NCI-H226 (cell line): ENCODE measurements around the gene LY6G6C.
"Not testable (repeated sequence)": the region's sequence is repeated elsewhere in the genome, so short reads cannot be mapped to it uniquely, and the experiment has no call there.

Experiments
- DNase-seq: peaks from one replicate; pipeline ENCODE4 v3.0.0-alpha.2; 2015

The LY6G6C gene

DNA sequence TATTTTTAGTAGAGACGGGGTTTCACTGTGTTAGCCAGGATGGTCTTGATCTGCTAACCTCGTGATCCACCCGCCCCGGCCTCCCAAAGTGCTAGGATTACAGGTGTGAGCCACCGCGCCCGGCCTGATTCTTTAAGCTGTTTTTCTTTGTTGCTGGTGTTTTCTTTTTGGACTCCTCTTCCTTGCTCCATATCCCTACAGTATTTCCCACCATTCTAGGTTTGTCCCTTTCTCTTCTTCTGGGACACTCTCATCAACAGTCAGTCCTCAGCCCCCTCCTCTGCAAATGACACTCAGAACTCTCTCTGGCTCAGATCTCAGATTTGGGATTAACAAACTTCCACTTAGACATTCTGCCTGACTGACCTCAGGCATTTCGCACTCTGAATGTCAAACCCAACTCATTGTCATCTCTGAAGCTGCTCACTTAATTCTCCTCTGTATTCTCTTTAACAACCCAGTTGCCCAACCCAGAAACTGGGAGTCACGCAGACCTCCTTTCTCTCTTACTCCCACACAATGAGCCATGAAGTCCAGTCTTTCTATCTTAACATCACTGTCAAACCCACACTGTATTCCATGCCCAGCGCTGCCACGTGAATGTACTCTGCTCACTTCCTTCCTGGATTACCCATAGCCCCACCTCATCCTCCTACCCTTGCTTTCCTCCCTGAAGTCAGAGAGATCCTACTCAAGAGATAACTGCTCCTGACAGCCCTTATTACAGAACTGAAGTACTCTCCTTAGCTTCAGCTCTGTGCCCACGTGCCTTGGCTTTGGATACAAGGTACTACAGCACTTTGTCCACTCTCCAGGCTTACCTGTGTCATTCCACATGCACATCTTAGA, 4.2 kb upstream of the LY6G6C start:
- DNase-seq, result peak; percentile 91

DNA sequence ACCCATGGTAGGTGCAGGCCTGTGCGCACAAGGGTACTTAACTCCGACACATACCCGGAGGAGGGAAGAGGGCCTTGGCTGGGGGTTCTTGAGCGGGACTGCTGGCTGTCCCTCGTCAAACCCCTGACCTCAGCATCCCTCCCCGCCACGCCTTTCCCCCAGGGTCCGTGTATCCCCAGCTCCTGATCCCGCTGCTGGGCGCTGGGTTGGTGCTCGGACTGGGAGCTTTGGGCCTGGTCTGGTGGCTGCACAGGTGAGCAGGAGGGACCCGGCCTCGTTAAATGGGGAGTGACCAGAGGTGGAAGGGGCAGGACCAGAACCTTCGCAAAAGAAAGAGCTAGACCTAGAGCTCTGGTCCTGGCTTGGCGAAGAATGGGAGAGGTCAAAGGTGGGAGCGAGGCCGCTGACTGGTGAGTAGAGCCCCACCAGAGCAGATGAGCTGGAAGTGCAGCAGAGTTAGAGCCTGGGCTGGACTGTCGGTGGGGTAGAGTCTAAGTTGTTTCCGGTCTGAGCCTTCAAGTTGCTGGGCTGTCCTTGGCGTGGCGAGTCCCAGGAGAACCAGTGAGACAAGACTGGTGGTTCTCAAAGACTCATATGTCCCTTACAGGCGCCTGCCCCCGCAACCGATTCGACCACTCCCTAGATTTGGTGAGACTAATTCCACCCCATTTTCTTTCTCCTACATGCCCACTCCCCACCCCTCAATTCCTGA, 2.6 kb upstream of the LY6G6C start:
- no peak for DNase-seq

DNA sequence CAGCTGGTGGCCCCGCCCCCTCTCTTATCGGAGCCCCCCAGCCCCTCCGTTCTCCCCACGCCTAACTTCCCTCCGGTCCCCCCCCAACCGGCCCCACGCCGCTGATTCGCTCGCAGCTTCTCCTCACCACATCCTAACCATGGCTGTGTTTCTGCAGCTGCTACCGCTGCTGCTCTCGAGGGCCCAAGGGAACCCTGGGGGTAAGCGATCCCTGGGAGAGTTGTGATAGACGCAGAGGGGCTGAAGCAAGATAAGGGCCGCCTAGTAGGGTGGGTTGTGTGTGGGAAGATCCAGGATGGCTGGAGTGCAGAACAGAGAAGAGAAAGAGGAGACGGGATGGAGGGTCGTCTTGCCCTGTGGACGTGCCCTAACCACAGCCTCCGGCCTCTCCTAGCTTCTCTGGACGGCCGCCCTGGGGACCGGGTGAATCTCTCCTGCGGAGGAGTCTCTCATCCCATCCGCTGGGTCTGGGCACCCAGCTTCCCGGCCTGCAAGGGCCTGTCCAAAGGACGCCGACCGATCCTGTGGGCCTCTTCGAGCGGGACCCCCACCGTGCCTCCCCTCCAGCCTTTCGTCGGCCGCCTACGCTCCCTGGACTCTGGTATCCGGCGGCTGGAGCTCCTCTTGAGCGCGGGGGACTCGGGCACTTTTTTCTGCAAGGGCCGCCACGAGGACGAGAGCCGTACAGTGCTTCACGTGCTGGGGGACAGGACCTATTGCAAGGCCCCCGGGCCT, 1.9 kb upstream of the LY6G6C start, which contains the start of gene MPIG6B:
MPIG6B (plus strand) TSS at position 129 of the 735 bp plus-strand sequence; CDS start at position 140, 11 bp downstream.
- no peak for DNase-seq

DNA sequence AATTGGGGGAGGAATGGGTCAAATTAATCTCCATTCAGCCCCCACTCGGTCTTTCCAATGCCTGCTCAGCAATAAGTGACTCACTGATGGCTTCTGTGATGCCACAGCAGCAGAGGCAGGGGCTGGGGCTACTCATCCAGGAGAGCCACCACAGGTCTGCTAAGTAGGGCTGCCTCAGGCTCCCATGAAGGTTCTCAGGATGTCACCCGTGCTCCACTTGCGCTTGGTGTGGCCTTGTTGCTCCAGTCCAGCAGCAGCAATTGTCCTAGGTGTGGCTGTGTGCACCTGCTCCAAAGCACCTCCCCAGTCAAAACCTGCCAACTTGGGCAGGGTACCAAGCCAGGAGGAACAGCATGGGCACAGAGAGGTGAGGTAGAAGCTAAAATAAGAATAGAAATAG, 627 bp upstream of the LY6G6C start:
- DNase-seq, result no peak

DNA sequence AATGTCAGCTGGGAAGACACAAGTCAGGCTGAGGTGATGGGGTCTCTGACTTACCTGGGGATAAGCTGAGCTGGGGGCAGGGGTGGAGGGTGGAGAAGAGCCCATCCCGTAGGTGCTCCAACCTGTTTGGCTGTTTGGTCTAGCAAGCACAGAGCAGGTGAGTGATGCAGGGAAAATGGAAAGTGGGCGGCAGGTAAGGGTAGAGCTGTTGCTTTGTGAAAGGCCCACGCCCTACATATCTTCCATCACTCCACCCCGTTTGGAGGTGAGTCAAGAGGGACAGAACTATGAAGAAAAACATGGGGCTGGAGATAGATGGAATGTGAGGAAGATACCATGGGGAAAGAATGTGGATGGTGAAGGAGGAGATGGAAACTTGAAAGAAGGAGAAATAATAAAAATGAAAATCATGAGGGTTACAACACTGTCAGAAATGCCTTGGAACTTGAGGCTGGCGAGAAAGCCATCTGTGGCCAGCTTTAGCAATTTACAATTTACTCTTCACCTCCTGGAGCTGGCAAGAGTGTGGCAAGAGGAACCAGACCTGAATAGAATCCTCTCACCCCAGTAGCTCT, 1.3 kb downstream of the LY6G6C start:
- no peak for DNase-seq

DNA sequence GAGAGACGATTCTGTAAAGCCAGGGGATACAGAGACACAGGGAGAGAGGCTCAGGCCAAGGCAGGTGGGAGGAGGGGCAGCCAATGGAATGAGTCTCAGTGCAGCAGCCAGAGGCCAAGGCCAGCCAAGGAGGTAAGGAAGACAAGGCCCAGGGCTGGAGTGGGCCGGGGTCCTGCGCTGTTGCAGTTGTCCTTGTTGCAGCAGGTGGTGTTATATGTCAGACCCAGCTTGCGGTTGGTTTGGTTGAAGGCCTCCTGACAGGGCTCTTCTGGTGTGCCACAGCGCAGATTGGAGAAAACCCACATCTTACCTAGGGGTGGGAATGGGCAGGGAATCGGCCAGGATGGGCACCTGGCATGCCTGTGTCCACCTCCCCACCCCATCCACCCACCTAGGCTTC, 2.5 kb downstream of the LY6G6C start:
- DNase-seq, result no peak

DNA sequence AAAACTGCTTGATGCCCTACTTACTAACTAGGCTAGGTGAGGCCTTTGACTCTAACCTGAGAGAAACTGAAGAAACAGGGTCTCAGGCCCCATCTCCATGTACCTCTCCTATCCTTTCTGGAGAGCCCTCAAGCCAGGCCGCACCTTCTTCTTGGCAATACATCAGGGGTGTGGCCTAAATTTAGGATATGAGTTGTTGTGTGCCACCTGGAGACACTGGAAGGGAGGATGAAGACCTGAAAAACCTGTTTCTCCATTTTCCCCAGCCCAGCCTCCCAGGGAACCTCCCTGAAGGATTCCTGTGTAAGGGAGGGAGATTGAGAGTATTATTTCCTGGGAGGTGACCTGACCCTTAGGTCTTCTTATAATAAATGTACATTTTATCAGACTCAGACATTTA, 3.3 kb downstream of the LY6G6C start:
- DNase-seq, result no peak

DNA sequence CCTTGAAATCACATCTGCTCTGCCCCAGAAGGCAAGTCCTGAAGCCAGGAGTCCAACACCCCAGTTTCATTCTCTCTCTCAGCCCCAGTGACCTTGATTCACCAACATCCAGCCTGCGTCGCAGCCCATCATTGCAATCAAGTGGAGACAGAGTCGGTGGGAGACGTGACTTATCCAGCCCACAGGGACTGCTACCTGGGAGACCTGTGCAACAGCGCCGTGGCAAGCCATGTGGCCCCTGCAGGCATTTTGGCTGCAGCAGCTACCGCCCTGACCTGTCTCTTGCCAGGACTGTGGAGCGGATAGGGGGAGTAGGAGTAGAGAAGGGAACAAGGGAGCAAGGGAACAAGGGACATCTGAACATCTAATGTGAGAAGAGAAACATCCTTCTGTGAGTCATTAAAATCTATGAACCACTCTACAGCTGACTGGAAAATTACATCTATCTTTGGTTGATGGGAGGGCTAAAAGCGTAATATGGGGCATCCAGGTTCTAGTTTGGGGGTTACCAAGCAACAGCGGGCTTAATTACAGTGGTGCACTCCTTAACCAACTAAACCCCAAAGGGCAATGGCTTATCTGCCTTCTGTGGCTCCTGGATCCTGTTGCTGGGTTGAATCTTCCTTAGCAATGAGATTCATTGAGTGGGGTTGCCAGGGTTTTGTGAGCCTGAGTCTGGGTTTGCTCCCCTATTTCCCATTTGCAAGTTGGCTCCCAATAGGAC, 3.9 kb downstream of the LY6G6C start:
- DNase-seq, result no peak

DNA sequence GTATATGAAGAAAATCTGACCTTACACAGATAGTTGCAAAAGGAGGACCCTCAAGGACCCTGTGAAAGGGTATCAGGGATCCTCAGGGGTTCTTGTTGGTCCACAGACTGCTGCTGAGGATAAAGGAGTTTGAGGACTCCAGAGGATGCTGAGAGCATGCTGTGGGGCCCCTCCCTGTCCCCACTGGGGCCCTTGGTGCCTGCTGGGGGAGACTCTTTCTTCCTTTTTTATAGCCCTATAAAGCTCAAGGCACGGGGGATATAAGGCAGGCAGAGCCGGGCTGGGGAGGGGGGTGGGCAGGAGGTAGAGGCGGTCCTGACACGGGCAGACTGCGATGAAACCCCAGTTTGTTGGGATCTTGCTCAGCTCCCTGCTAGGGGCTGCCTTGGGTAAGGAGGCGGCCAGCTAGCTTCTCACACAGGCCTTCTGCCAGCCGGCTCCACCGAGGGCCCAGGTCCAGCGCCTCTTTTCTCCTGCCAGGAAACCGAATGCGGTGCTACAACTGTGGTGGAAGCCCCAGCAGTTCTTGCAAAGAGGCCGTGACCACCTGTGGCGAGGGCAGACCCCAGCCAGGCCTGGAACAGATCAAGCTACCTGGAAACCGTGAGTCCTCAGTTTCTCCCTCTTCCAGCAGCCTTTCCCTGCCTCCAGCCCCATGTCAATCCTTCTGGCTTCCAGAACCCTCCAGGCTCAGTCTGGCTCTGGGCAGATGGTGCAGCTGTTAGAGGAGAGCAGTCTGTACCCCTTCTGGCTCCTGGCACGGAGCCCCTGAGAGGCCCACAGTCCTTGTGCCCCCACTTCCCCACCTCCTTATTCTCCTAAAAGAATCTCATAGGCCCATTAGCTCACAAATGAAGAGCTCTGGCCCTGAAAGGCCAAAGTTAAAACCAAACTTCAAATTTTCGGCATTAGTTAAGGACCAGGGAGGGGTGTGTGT, 6.3 kb downstream of the LY6G6C start, which contains the start of gene LY6G6D:
LY6G6D (plus strand) TSS at position 327 of the 937 bp plus-strand sequence; CDS start at position 335, 8 bp downstream.
- DNase-seq, result no peak

DNA sequence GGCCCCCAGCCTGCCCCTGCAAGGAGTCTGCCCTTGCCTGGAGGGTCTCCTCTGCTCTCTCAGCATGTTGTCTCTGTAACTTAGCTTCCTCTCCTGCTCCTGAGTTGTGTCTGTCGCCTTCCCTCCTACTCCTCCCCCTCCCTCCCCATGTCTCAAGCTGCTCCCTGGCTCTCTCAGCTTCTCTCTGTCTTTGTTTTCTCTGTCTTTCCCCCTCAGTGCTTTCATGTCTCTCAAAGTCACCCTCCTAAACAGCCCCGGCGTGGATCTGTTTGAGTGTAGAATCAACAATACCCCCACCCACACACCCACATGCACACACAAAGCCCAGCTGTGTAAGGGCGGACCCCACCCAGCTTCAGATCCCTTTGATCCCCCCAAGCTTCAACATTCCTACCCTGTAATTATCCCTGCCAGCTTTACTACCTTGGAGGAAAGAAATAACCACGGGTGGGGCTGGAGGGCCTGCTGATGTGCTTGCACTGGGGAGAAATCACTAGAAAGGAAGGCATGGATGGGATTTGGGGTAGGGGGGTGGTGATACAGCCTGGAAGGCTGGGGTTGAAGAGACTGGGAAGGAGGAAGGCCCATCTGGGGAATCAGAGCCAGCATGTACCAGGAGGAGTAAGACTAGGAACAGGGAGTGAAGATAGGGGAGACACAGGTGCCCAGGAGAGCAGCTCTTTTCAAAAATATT, 7.4 kb downstream of the LY6G6C start:
- no peak for DNase-seq

DNA sequence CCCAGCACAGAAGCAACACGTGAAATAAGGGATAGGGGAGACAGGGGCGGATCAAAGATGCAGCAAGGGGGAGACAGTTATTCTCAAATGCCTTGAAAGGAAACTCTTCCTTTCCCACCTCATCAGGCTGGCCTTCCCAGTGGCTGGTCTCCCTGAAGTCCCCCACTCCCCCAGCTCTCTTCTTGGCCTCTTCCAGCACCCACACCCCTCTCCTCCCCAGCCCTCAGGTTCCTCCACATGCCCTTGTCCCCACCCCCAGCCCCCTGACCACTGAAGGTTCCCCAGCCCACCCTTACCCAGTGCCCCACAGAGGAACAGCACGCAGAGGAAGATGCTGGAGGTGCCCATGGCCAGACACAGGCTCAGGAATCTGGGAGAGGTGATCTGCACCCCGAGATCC, 8.1 kb downstream of the LY6G6C start:
- DNase-seq, result no peak

DNA sequence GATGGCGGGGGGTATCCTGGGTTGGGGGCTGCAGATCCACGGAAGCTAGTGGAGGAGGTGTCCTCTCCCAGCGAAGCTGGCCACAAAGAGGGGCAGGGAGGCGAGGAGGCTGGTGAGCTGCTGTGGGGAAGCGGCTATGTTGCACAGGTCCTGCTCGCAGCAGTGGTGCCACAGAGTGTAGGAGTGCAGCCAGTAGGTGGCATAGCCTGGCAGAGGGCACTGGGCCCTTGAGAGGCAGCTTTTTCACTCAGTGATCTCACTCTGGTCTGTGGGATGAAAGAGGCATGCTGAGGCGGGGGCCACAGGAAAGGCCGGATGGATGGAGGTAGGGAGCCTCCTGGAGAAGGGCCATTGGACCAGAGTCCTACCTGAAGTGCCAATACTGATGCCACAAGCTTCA, 9.2 kb downstream of the LY6G6C start:
- no peak for DNase-seq

DNA sequence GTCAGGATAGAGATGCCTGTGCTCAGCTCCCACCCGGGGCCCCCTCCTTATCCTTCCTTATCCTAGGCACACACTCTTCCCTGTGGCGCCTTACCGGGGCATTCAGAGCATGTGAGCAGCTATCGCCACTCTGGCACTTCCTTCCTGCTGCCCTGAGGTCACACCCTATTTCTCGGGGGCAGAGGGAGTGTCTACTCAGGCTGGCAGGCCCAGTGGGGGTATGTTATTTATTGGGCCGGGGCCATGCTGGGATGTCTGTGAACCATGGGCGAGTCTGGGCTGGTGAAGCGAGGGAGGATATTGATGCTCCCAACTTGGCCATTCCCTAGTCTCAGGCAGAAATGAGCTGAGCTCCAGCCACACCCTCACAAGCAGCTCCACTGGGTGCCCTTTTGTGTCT, 10.3 kb downstream of the LY6G6C start:
- peak; percentile 32 for DNase-seq

DNA sequence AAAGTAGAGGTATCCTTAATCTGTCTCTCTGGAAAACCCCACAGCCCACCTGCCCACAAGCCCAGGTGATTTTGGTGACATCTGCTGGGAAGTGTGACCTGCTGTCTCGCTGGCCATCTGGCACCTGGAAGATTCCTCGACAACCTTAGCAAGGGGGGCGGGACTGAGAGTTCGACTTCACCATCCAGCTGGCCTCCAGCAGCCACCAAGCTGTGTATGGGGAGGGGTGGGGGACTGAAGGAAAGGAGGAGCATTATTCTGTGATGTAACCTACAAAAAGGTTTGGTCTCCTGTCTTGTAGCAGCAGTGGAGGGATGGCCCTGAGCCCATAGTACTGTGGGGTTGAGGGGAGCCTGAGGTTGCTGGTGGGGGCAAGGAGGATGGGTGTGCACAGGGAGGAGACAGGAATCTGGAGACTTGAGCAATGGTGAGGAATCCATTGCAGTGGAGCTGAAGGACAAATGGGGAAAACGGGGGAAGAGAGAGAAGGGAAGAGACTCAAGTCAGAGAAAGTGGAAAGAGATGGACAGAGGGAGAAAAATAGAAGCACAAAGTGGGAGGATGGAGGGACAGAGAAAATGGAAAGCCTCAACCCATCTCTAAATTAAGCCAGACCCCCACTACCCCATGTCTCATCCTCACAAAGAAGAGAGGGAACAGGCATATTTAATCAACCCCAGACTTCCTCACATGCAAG, 10.9 kb downstream of the LY6G6C start:
- DNase-seq, result no peak

DNA sequence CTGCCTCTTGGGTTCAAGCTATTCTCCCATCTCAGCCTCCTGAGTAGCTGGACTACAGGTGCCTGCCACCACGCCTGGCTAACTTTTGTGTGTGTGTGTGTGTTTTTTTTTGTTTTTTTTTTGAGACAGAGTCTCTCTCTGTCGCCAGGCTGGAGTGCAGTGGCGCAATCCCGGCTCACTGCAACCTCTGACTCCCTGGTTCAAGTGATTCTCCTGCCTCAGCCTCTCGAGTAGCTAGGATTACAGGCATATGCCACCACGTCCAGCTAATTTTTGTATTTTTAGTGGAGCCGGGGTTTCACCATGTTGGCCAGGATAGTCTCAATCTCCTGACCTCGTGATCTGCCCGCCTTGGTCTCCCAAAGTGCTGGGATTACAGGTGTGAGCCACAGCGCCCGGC, 12.4 kb downstream of the LY6G6C start:
- DNase-seq, result not testable (repeated sequence)

DNA sequence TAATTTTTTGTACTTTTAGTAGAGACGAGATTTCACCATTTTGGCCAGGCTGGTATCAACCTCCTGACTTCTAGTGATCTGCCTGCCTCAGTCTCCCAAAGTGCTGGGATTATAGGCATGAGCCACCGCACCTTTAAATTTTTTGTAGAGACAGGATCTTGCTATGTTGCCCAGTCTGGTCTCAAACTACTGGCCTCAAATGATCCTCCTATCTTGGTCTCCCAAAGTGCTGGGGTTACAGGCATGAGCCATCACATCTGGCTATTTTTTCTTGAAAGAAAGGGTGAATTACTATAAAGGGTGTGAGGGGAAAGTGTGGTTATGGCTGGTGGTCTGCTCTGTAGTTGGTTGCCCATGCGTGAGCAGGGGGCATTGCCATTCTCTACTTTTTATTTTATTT, 13.3 kb downstream of the LY6G6C start:
- no peak for DNase-seq

DNA sequence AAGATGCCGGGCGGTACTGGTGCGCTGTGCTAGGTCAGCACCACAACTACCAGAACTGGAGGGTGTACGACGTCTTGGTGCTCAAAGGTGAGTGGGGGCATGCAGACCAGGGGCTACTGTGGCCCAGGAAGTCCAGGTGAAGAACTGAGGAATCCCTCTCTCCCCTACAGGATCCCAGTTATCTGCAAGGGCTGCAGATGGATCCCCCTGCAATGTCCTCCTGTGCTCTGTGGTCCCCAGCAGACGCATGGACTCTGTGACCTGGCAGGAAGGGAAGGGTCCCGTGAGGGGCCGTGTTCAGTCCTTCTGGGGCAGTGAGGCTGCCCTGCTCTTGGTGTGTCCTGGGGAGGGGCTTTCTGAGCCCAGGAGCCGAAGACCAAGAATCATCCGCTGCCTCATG, 13.8 kb downstream of the LY6G6C start:
- DNase-seq, result no peak

DNA sequence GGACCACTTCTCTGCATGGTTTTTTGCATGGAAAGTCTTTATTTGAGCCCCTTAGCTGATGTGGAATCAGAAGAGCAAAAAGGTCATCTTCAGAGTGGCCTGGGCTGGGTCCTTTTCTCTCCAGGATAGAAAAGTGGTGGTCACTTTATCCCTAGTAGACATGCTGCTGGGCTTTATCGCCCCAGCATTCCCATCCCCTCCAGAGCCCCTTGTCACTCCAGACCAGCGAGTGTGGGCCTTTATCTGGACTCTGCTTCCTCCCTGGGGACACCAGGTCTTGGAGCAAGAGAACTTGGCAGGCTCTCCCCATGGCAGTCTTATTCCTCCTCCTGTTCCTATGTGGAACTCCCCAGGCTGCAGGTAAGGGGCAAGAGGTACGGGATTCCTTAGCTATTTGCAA, 14.9 kb downstream of the LY6G6C start, which contains the start of gene LY6G6F:
LY6G6F (plus strand) TSS at position 268 of the 400 bp plus-strand sequence; CDS start at position 309, 41 bp downstream.
- no peak for DNase-seq

DNA sequence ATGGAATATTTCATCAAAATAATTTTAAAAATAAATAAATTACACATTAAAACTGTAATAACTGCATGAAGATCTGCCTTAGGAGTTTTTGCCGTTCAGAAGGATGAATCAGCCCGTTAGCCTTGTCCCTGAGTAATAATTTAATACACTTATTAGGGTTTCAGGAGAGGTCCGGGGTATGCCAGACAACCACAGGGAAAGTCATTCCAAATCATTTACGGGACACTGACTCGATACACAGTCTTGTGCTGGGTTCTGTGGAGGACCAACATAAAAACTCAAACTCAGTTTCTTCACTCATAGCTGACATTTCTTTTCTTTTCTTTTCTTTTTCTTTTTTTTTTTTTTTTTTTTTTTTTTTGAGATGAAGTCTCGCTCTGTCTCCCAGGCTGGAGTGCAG, 15.6 kb downstream of the LY6G6C start:
- DNase-seq, result no peak
